PFSK-1 (cell line): ENCODE results near the gene CDHR5.
A peak's percentile ranks its signal among the peaks of the same experiment; 100 is the strongest.

Experiments used
- FOXP2 ChIP-seq: optimal IDR thresholded peaks from 2 replicates; pipeline ENCODE3; 2011; ENCODE audit warnings: borderline replicate concordance, control low read depth, inconsistent platforms; ENCODE audit not compliant: insufficient read depth; ENCODE audit errors: extremely low read length, extremely low read depth
- POLR2AphosphoS5 ChIP-seq: IDR thresholded peaks from 2 replicates; pipeline ENCODE4 v1.6.1; 2012; ENCODE audit warnings: low read depth, mild to moderate bottlenecking, control low read depth, low read length, moderate library complexity
- SIN3A ChIP-seq: IDR thresholded peaks from 2 replicates; pipeline ENCODE4 v1.6.1; 2012; ENCODE audit warnings: mild to moderate bottlenecking, low read length, moderate library complexity, borderline replicate concordance; ENCODE audit not compliant: insufficient read depth
- TAF1 ChIP-seq: IDR thresholded peaks from 2 replicates; pipeline ENCODE4 v1.6.1; 2012; ENCODE audit warnings: low read length, control low read depth, borderline replicate concordance; ENCODE audit not compliant: insufficient read depth
- TF ChIP-seq, protein P1 (sequence below), 2 experiments: IDR thresholded peaks; 2 replicates each; pipeline versions ENCODE4 v1.6.1 to v1.8.0; 2011 to 2012; ENCODE audit warnings: low read depth in 2 of 2, low read length in 2 of 2, control low read depth in 1 of 2, inconsistent platforms in 1 of 2, mild to moderate bottlenecking in 1 of 2, moderate library complexity in 1 of 2; ENCODE audit not compliant: insufficient read depth in 1 of 2

Gene CDHR5

DNA sequence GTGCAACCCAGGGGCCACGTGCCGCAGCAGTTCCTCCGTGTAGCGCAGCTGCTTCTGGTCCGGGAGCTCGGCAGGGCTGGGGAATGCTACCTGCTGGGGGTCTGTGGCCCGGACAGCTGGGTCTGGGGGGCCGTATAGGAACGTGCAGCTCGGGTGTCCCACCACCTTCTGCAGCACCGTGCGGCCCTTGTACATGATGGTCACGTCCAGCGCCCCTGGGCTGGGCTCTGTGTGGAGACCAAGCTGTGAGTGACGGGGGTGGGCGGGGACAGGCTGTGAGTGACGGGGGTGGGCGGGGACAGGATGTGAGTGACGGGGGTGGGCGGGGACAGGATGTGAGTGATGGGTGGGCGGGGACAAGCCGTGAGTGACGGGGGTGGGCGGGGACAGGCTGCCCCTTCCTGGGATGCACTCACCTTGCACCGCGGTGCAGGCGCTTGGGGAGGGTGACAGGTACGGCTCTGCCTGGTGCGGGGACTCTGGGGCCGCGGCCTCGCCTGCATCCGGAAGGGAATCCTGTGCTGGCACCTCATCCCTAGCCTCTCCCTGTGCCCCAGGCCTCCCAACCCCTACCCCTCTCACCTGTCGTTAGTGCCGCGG, 11.3 kb downstream of the CDHR5 start:
- TF ChIP-seq FOXP2 (no peak), POLR2AphosphoS5 (peak; percentile 38; the same call in 1 of the 2 replicates), SIN3A (no peak), TAF1 (no peak)
- TF ChIP-seq, protein P1, sequence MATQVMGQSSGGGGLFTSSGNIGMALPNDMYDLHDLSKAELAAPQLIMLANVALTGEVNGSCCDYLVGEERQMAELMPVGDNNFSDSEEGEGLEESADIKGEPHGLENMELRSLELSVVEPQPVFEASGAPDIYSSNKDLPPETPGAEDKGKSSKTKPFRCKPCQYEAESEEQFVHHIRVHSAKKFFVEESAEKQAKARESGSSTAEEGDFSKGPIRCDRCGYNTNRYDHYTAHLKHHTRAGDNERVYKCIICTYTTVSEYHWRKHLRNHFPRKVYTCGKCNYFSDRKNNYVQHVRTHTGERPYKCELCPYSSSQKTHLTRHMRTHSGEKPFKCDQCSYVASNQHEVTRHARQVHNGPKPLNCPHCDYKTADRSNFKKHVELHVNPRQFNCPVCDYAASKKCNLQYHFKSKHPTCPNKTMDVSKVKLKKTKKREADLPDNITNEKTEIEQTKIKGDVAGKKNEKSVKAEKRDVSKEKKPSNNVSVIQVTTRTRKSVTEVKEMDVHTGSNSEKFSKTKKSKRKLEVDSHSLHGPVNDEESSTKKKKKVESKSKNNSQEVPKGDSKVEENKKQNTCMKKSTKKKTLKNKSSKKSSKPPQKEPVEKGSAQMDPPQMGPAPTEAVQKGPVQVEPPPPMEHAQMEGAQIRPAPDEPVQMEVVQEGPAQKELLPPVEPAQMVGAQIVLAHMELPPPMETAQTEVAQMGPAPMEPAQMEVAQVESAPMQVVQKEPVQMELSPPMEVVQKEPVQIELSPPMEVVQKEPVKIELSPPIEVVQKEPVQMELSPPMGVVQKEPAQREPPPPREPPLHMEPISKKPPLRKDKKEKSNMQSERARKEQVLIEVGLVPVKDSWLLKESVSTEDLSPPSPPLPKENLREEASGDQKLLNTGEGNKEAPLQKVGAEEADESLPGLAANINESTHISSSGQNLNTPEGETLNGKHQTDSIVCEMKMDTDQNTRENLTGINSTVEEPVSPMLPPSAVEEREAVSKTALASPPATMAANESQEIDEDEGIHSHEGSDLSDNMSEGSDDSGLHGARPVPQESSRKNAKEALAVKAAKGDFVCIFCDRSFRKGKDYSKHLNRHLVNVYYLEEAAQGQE (IDR thresholded peaks at IDR 0.05; ENCODE audit: insufficient read depth in 1 of 2, low read depth in 2 of 2, low read length in 2 of 2), result no peak

DNA sequence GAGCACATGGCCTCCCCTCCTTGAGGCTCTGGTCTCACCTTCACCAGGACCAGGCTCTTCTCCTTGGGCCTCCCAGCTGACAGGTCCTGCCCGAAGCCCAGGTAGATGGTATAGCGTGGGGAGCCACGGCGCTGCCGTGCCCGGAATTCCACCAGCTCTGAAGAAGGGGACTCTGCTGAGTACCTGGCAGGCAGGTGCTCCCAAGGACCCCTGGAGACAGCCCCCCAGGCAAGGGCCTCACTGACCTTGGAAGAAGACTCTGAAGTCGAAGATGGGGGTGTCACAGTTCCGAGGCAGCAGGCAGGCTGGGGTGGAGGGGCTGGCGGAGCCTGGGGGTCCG, 11.8 kb downstream of the CDHR5 start:
- no peak for TF ChIP-seq POLR2AphosphoS5
- no peak for TF ChIP-seq FOXP2
- TF ChIP-seq, protein P1 (IDR thresholded peaks at IDR 0.05; ENCODE audit: insufficient read depth in 1 of 2, low read depth in 2 of 2, low read length in 2 of 2), result no peak
- no peak for TF ChIP-seq SIN3A
- TF ChIP-seq TAF1, result no peak

DNA sequence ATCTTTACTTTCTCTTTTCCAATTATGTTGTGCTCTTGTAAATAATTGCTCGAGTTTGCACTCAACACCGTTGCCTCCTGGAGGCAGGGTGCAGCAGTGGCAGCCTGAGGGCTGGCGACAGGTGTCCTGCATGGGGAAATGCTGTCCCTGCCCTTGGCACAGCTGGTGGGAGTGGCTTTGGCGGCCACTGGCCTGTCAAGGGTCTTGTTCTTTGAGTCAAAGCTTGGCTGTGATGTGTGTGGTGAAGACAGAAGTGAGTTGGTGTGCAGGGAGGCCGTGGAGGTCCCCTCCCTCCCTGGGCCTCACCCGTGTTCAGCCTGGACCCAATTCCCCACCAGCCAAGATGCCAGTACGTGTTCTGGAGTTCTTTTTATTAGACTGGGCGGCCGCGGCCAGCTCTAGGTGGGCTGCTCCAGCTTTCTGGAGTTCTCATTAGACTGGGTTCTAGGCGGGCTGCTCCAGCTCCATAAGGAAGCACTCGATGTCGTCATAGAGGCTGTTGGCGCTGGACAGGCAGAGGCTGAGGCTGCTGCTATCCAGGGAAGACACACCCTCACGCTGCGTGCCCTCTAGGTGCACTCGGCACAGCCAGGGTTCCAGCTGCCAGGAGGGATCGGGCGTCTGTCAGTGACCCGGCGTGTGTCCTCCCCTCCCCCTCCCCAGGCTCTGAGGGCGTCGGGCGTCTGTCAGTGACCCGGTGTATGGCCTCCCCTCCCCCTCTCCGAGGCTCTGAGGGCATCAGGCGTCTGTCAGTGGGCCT, 12.4 kb downstream of the CDHR5 start:
- TF ChIP-seq, protein P1 (IDR thresholded peaks at IDR 0.05; ENCODE audit: insufficient read depth in 1 of 2, low read depth in 2 of 2, low read length in 2 of 2), result no peak
- 0 out of 2 replicates have a peak, but pooled peaks have one; percentile 14 for TF ChIP-seq POLR2AphosphoS5

DNA sequence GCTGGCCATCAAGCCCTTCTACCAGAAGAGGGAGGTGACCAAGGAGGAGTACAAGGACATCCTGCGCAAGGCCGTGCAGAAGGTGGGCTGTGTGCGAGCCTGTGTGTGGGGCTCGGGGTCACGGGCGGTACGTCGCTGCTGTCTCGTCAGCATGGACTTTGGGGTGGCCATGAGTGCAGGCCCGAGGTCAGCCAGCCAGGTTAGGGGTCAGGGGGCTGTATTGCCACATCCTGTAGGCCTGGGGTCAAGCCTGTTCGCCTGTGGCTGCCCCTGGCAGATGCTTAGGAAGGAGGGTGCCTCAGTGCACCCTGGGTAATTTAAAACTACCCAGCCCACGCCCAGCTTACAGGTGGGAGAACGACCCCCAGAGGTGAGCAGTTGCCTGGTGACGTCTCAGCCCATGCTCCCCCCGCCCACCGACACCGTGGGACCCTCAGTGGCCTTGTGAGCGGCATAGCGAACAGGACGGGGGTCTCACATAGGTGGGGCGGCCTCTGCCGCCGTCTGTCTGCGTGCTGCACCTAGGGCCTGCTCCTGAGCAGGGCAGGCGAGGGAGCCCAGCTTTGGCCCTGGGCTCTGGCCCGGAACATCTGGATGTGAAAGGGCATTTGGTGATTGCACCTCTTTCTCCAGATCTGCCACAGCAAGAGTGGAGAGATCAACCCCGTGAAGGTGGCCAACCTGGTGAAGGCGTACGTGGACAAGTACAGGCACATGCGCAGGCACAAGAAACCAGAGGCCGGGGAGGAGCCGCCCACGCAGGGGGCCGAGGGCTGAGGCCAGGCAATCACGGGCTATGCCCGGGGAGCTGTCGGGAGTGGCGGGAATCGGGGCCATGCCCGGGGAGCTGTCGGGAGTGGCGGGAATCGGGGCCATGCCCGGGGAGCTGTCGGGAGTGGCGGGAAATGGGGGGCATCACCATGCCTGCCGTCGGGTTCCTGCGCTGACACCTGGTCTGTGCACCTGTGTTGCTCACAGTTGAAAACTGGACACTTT, 13.5 kb downstream of the CDHR5 start:
- TF ChIP-seq TAF1 (no peak), FOXP2 (no peak), POLR2AphosphoS5 (no peak), SIN3A (no peak)
- TF ChIP-seq, protein P1 (IDR thresholded peaks at IDR 0.05; ENCODE audit: insufficient read depth in 1 of 2, low read depth in 2 of 2, low read length in 2 of 2), result no peak
